Trophoblast cell (in vitro differentiated cells and primary cell): ENCODE measurements around the gene SLC22A23.

Experiments used
- DNase-seq, 2 donors: peaks; one replicate each; pipeline ENCODE4 v3.0.0-alpha.2; 2016
- H2AFZ ChIP-seq: 2 replicates; pipeline ENCODE4 v1.6.1; 2013; ENCODE audit warnings: low read length, moderate library complexity, mild to moderate bottlenecking; ENCODE audit not compliant: insufficient read depth, poor library complexity
- H2AK5ac ChIP-seq: 2 replicates; pipeline ENCODE4 v1.6.1; 2013; ENCODE audit warnings: mild to moderate bottlenecking, low read length
- H2BK120ac ChIP-seq: 2 replicates; pipeline ENCODE4 v1.6.1; 2013; ENCODE audit warnings: low read length, mild to moderate bottlenecking, moderate library complexity; ENCODE audit not compliant: insufficient read depth, poor library complexity
- H2BK12ac ChIP-seq: 2 replicates; pipeline ENCODE4 v1.6.1; 2013; ENCODE audit warnings: mild to moderate bottlenecking, low read length, moderate library complexity
- H2BK5ac ChIP-seq: 2 replicates; pipeline ENCODE4 v1.6.1; 2013; ENCODE audit warnings: low read length, low read depth, moderate library complexity, mild to moderate bottlenecking; ENCODE audit not compliant: poor library complexity
- H3K14ac ChIP-seq: 2 replicates; pipeline ENCODE4 v1.6.1; 2013; ENCODE audit warnings: mild to moderate bottlenecking, low read length
- H3K18ac ChIP-seq: 2 replicates; pipeline ENCODE4 v1.6.1; 2013; ENCODE audit warnings: mild to moderate bottlenecking, low read length
- H3K23ac ChIP-seq: 2 replicates; pipeline ENCODE4 v1.6.1; 2013; ENCODE audit warnings: low read length
- H3K27ac ChIP-seq: 2 replicates; pipeline ENCODE4 v1.5.1; 2013; ENCODE audit warnings: low read depth, mild to moderate bottlenecking, inconsistent platforms, low read length, moderate library complexity
- H3K27me3 ChIP-seq: 2 replicates; pipeline ENCODE4 v1.6.1; 2013; ENCODE audit warnings: inconsistent platforms, mild to moderate bottlenecking, low read length, moderate library complexity; ENCODE audit not compliant: insufficient read depth
- H3K36me3 ChIP-seq, 2 experiments: 1 replicate in 1 of 2; 2 replicates in 1 of 2; pipeline ENCODE4 v1.6.1; 2013; ENCODE audit warnings: low read length in 2 of 2, mild to moderate bottlenecking in 2 of 2, moderate library complexity in 1 of 2; ENCODE audit not compliant: insufficient read depth in 2 of 2, control insufficient read depth in 1 of 2
- H3K4ac ChIP-seq: 2 replicates; pipeline ENCODE4 v1.6.1; 2013; ENCODE audit warnings: low read depth, mild to moderate bottlenecking, low read length, moderate library complexity
- H3K4me1 ChIP-seq, 2 experiments: 1 replicate in 1 of 2; 2 replicates in 1 of 2; pipeline ENCODE4 v1.6.1; 2013; ENCODE audit warnings: low read length in 2 of 2, mild to moderate bottlenecking in 2 of 2, moderate library complexity in 1 of 2; ENCODE audit not compliant: insufficient read depth in 2 of 2, control insufficient read depth in 1 of 2
- H3K4me2 ChIP-seq: 2 replicates; pipeline ENCODE4 v1.6.1; 2013; ENCODE audit warnings: inconsistent platforms, mild to moderate bottlenecking, low read length, moderate library complexity
- H3K4me3 ChIP-seq: 2 replicates; pipeline ENCODE4 v1.5.1; 2013; ENCODE audit warnings: mild to moderate bottlenecking, low read depth, low read length, inconsistent platforms
- H3K79me1 ChIP-seq: one replicate; pipeline ENCODE4 v1.6.1; 2013; ENCODE audit warnings: low read length
- H3K79me2 ChIP-seq: 2 replicates; pipeline ENCODE4 v1.6.1; 2013; ENCODE audit warnings: low read length, mild to moderate bottlenecking; ENCODE audit not compliant: control insufficient read depth, insufficient read depth, poor library complexity
- H3K9ac ChIP-seq: 2 replicates; pipeline ENCODE4 v1.6.1; 2013; ENCODE audit warnings: mild to moderate bottlenecking, low read length
- H3K9me3 ChIP-seq: 2 replicates; pipeline ENCODE4 v1.6.1; 2013; ENCODE audit warnings: low read depth, mild to moderate bottlenecking, control low read depth, inconsistent platforms, low read length; ENCODE audit not compliant: insufficient read depth
- H4K12ac ChIP-seq: 2 replicates; pipeline ENCODE4 v1.6.1; 2013; ENCODE audit warnings: low read depth, mild to moderate bottlenecking, low read length, moderate library complexity
- H4K8ac ChIP-seq: 2 replicates; pipeline ENCODE4 v1.6.1; 2013; ENCODE audit warnings: low read depth, mild to moderate bottlenecking, low read length, moderate library complexity
- H4K91ac ChIP-seq: one replicate; pipeline ENCODE4 v1.6.1; 2013; ENCODE audit warnings: low read depth, mild to moderate bottlenecking, low read length, moderate library complexity
- WGBS: extraction: QIAGEN DNeasy Blood & Tissue Kit; methylation state at CpG from one replicate; pipeline ENCODE4 v1.1.7; 2013; ENCODE audit warnings: missing lambda C conversion rate; ENCODE audit not compliant: insufficient read length, insufficient coverage; ENCODE audit errors: extremely low coverage; 5-methylcytosine and 5-hydroxymethylcytosine counted together

The SLC22A23 gene

DNA sequence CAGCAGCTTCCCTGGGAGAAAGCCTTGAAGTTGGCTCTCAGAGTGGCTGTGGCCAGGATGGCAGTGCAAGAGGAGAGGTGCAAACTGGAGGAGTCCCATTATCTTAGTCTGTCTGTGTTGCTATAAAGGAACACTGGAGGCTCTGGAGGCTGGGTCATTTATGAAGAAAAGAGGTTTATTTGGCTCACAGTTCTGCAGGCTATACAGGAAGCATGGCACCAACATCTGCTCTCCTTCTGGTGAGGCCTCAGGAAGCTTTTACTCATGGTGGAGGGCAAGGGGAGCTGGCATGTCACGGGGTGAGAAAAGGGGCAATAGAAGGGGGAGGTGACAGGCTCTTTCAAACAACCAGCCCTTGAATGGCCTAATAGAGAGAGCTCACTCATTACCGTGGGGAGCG is 151.0 kb downstream of the SLC22A23 start:
- Histone ChIP-seq H3K79me2 (no peaks in the 10 kb centered on the region), H3K9ac (no peak overlapping the region), H3K14ac (no peak overlapping the region), H3K23ac (no peak overlapping the region), H3K4me1 (no peaks in the 10 kb centered on the region), H3K27ac (no peak overlapping the region), H3K4me3 (no peak overlapping the region), H3K79me1 (no peaks in the 10 kb centered on the region), H2BK12ac (no peak overlapping the region), H2AFZ (no peak overlapping the region), H2AK5ac (no peak overlapping the region), H3K4me2 (no peak overlapping the region), H3K27me3 (no peaks in the 10 kb centered on the region), H4K12ac (no peak overlapping the region), H4K91ac (no peak overlapping the region), H2BK120ac (no peak overlapping the region), H3K36me3 (peaks cover 11 to 12% of the 10 kb centered on the region in 2 experiments), H2BK5ac (no peak overlapping the region), H3K18ac (no peak overlapping the region), H3K9me3 (no peaks in the 10 kb centered on the region), H3K4ac (no peak overlapping the region), H4K8ac (no peak overlapping the region)
- whole genome bisulfite sequencing, result no CpG with 5 or more reads among the region's 3 CpGs
- DNase-seq, result no peak

DNA sequence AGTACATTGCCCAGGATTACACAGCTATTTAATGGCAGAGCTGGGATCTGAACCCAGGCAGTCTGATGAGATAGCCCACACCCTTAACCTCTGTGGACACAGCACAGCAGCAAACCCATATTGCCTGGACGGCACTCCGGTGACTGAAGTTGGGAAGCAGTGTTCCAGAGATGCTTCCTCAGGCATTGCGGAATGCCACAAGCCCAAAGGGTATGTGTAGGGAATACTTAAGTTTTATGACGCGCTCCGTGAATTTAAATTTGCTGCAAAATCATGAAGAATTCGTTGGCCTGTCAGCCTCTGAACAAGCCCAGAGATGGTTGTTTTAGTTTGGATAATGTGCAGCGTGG is 151.7 kb downstream of the SLC22A23 start:
- no CpG with 5 or more reads among the region's 8 CpGs for WGBS
- H3K79me1 ChIP-seq, result no peaks in the 10 kb centered on the region
- H2AK5ac ChIP-seq, result no peak overlapping the region
- H4K12ac ChIP-seq, result no peak overlapping the region
- no peaks in the 10 kb centered on the region for H3K27me3 ChIP-seq
- no peak overlapping the region for H3K4ac ChIP-seq
- H3K4me3 ChIP-seq, result no peak overlapping the region
- H3K18ac ChIP-seq, result no peak overlapping the region
- H3K14ac ChIP-seq, result no peak overlapping the region
- no peak overlapping the region for H3K9ac ChIP-seq
- no peaks in the 10 kb centered on the region for H3K79me2 ChIP-seq
- H3K4me2 ChIP-seq, result no peak overlapping the region
- no peak overlapping the region for H2BK120ac ChIP-seq
- H2AFZ ChIP-seq, result no peak overlapping the region
- H2BK12ac ChIP-seq, result no peak overlapping the region
- no peak overlapping the region for H2BK5ac ChIP-seq
- peaks cover 11 to 12% of the 10 kb centered on the region in 2 experiments for H3K36me3 ChIP-seq
- no peak overlapping the region for H4K8ac ChIP-seq
- H4K91ac ChIP-seq, result no peak overlapping the region
- no peaks in the 10 kb centered on the region for H3K4me1 ChIP-seq
- no peak overlapping the region for H3K23ac ChIP-seq
- no peak for DNase-seq
- no peak overlapping the region for H3K27ac ChIP-seq
- H3K9me3 ChIP-seq, result no peaks in the 10 kb centered on the region

DNA sequence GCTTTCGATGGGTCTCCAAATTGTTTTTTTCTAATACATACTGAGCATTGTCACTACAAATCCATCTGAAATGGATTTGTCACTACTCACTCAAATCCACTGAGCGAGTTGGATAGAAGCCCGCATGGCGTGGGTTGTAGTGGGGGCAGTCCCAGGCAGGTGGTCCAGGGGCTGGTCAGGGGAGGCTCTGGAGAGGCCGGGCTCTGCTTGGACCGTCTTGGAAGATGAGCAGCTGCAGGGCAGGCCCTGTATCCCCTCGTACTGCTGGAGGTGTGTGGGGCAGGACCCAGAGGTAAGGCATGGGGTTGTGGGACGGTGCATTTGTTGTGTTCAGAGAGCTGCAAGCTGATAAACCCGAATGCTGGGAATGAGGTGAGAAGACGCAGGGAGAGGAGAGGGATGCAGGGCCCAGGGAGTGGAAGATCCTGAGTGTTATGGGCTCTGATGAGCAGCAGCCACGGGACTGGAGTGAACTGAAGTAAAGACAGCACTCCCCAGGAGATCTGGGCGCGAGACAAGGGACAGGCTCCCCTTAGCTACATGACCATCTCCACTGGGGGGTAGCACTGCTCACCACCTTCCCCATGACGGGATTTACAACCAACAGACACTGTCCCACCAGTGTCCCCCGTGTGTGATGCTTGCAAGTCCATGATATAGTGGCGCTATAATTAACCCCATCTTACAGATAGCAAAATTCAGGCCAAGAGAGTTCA is 152.2 kb downstream of the SLC22A23 start:
- Histone ChIP-seq H3K18ac (no peak overlapping the region), H3K23ac (no peak overlapping the region), H3K9me3 (no peaks in the 10 kb centered on the region), H3K27ac (no peak overlapping the region), H3K4ac (no peak overlapping the region), H3K4me3 (no peak overlapping the region), H3K14ac (no peak overlapping the region), H3K36me3 (peaks cover 11 to 12% of the 10 kb centered on the region in 2 experiments), H3K4me2 (no peak overlapping the region), H2BK5ac (no peak overlapping the region), H3K79me2 (no peaks in the 10 kb centered on the region), H3K27me3 (no peaks in the 10 kb centered on the region), H4K12ac (no peak overlapping the region), H2BK120ac (no peak overlapping the region), H2AFZ (no peak overlapping the region), H4K8ac (no peak overlapping the region), H2BK12ac (no peak overlapping the region), H3K9ac (no peak overlapping the region), H3K4me1 (no peaks in the 10 kb centered on the region), H4K91ac (no peak overlapping the region), H2AK5ac (no peak overlapping the region), H3K79me1 (no peaks in the 10 kb centered on the region)
- DNase-seq, result no peak
- no CpG with 5 or more reads among the region's 16 CpGs for WGBS

DNA sequence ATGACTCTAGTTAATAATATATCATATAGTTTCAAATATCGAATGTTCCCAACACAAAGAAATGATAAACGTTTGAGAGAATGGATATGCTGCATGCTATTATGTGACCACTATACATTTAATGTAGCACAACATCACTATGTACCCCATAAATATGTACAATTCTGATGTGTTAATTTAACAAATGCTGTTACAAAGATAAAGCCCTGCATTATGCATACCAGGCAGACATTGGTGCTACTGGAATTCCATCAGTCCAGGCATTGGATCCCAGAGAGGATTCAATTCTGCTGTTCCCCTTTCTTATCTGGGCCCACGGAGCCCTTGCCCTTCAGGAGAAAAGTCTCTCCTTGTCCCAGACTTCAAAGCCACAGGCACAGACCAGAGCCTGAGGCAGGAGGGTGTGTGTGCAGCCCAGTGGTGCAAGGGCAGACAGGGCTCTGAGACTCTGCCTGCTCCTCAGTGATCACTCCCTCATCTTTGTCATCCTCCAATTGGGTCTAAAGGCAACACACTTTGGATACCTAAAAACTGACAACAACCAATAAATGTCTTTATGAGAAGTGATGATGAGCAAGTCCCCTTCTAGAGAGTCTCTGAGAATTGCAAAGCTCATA is 152.9 kb downstream of the SLC22A23 start:
- Histone ChIP-seq H3K9me3 (no peaks in the 10 kb centered on the region), H3K14ac (no peak overlapping the region), H3K4me1 (no peaks in the 10 kb centered on the region), H3K9ac (no peak overlapping the region), H3K36me3 (peaks cover 11 to 12% of the 10 kb centered on the region in 2 experiments), H3K79me1 (no peaks in the 10 kb centered on the region), H2BK5ac (no peak overlapping the region), H3K79me2 (no peaks in the 10 kb centered on the region), H4K91ac (no peak overlapping the region), H3K18ac (no peak overlapping the region), H2BK120ac (no peak overlapping the region), H2AK5ac (no peak overlapping the region), H3K4me2 (no peak overlapping the region), H3K27me3 (no peaks in the 10 kb centered on the region), H4K8ac (no peak overlapping the region), H4K12ac (no peak overlapping the region), H3K4me3 (no peak overlapping the region), H3K23ac (no peak overlapping the region), H2BK12ac (no peak overlapping the region), H2AFZ (no peak overlapping the region), H3K27ac (no peak overlapping the region), H3K4ac (no peak overlapping the region)
- DNase-seq, result no peak
- WGBS, result no CpG with 5 or more reads among the region's 3 CpGs
